ENCODE results near the gene DNAJB7. TPM values are rescaled to one million over a fixed set of nuclear protein-coding genes. Genes with fewer than 3 reads are reported as not detected.
A peak's percentile ranks its signal among the peaks of the same experiment; 100 is the strongest.

The DNAJB7 gene
- total and polyA plus RNA-seq, 2 of the 13 experiments (the other 11 are each of a cell fraction or from before 2014, with no cell fraction given), result not detected

DNA sequence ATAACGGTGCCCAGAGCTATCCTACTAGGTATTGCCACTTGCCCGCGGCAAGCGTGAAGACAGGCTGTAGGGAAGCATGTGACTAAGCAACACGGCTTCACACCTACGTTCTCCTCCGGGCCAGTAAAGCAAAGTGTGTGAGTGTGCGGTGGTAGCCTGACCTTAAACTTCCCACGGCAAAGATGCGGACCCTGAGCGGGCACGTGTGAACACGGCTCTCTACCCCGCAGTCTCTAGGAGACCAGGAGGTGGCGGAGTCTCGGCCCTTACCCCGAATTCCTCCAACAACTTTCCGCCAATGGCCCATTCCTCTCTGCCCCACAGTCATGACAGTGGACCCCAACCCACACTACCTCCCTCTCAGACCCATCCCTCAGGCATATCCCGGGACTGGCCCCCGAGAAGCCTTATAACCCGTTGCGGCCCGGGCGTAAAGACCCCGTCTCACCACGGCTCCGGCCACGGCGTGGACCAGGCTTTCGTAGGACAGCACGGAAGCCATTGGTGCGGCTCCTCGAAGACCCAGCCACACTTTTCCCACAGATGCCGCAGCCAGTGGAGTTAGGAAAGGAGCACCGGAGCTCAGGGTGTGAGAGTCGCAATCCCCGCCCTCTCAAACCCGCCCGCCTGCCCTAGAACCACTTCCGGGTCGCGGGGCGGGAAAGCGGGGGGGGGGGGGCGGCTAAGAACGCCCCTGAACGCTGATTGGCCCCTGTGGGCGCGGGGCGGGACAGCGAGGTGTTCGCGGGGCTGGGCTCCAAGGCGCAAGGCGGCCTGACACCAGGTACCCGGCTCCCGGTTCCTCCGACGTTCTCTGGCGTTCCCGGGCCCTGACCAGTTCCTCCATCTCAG is 42.9 kb downstream of the DNAJB7 start, which contains the start of gene SLC25A17 (continued):
- TF ChIP-seq ZNF549 (CRISPR knock-in tag; IDR thresholded peaks at IDR 0.05) (no peak), ZNF777 (CRISPR knock-in tag; IDR thresholded peaks at IDR 0.05) (no peak), ZNF841 (CRISPR knock-in tag; IDR thresholded peaks at IDR 0.05; ENCODE audit: borderline replicate concordance) (no peak), GABPA (IDR thresholded peaks at IDR 0.05; ENCODE audit: low read depth, low read length) (peak; percentile 75), GABPA (CRISPR knock-in tag; IDR thresholded peaks at IDR 0.05; ENCODE audit: low read depth) (peak; percentile 95), MBNL3 (CRISPR knock-in tag; conservative IDR thresholded peaks at IDR 0.05) (no peak), ZFP36L2 (CRISPR knock-in tag; IDR thresholded peaks at IDR 0.05) (no peak), RARA (CRISPR knock-in tag; IDR thresholded peaks at IDR 0.05) (0 out of 2 replicates have a peak, but pooled peaks have one; percentile 35), HIVEP1 (CRISPR knock-in tag; IDR thresholded peaks at IDR 0.05) (peak; percentile 68), ZNF468 (CRISPR knock-in tag; IDR thresholded peaks at IDR 0.05) (no peak), ZBTB20 (CRISPR knock-in tag; IDR thresholded peaks at IDR 0.05; ENCODE audit: borderline replicate concordance, low read depth) (peak; percentile 15; the same call in 1 of the 2 replicates), ZNF619 (CRISPR knock-in tag; IDR thresholded peaks at IDR 0.05) (0 out of 2 replicates have a peak, but pooled peaks have one; percentile 82), ZNF160 (CRISPR knock-in tag; IDR thresholded peaks at IDR 0.05) (peak; percentile 80), GATA4 (IDR thresholded peaks at IDR 0.05; ENCODE audit: borderline replicate concordance, low read depth) (no peak; the same call in 1 of the 2 replicates), ATRX (CRISPR knock-in tag; IDR thresholded peaks at IDR 0.05; ENCODE audit: borderline replicate concordance) (no peak), SP2 (CRISPR knock-in tag; IDR thresholded peaks at IDR 0.05) (peak; percentile 84), NR2F2 (IDR thresholded peaks at IDR 0.05; ENCODE audit: borderline replicate concordance, low read depth) (no peak), ZNF547 (CRISPR knock-in tag; IDR thresholded peaks at IDR 0.05) (peak; percentile 46)
- TF ChIP-seq, protein P1, sequence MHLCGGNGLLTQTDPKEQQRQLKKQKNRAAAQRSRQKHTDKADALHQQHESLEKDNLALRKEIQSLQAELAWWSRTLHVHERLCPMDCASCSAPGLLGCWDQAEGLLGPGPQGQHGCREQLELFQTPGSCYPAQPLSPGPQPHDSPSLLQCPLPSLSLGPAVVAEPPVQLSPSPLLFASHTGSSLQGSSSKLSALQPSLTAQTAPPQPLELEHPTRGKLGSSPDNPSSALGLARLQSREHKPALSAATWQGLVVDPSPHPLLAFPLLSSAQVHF (CRISPR knock-in tag; IDR thresholded peaks at IDR 0.05), result no peak
- TF ChIP-seq, protein P2, sequence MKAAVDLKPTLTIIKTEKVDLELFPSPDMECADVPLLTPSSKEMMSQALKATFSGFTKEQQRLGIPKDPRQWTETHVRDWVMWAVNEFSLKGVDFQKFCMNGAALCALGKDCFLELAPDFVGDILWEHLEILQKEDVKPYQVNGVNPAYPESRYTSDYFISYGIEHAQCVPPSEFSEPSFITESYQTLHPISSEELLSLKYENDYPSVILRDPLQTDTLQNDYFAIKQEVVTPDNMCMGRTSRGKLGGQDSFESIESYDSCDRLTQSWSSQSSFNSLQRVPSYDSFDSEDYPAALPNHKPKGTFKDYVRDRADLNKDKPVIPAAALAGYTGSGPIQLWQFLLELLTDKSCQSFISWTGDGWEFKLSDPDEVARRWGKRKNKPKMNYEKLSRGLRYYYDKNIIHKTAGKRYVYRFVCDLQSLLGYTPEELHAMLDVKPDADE (CRISPR knock-in tag; IDR thresholded peaks at IDR 0.05), result no peak
- TF ChIP-seq, protein P3, sequence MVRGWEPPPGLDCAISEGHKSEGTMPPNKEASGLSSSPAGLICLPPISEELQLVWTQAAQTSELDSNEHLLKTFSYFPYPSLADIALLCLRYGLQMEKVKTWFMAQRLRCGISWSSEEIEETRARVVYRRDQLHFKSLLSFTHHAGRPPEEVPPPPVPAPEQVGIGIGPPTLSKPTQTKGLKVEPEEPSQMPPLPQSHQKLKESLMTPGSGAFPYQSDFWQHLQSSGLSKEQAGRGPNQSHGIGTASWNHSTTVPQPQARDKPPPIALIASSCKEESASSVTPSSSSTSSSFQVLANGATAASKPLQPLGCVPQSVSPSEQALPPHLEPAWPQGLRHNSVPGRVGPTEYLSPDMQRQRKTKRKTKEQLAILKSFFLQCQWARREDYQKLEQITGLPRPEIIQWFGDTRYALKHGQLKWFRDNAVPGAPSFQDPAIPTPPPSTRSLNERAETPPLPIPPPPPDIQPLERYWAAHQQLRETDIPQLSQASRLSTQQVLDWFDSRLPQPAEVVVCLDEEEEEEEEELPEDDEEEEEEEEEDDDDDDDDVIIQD (CRISPR knock-in tag; IDR thresholded peaks at IDR 0.05; ENCODE audit: low read depth), result 0 out of 2 replicates have a peak, but pooled peaks have one; percentile 4
- TF ChIP-seq, protein P4, sequence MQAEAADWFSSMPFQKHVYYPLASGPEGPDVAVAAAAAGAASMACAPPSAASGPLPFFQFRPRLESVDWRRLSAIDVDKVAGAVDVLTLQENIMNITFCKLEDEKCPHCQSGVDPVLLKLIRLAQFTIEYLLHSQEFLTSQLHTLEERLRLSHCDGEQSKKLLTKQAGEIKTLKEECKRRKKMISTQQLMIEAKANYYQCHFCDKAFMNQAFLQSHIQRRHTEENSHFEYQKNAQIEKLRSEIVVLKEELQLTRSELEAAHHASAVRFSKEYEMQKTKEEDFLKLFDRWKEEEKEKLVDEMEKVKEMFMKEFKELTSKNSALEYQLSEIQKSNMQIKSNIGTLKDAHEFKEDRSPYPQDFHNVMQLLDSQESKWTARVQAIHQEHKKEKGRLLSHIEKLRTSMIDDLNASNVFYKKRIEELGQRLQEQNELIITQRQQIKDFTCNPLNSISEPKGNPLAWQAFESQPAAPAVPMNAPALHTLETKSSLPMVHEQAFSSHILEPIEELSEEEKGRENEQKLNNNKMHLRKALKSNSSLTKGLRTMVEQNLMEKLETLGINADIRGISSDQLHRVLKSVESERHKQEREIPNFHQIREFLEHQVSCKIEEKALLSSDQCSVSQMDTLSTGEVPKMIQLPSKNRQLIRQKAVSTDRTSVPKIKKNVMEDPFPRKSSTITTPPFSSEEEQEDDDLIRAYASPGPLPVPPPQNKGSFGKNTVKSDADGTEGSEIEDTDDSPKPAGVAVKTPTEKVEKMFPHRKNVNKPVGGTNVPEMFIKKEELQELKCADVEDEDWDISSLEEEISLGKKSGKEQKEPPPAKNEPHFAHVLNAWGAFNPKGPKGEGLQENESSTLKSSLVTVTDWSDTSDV (CRISPR knock-in tag; IDR thresholded peaks at IDR 0.05), result peak; percentile 82; the same call in 1 of the 2 replicates
- TF ChIP-seq, protein P5, sequence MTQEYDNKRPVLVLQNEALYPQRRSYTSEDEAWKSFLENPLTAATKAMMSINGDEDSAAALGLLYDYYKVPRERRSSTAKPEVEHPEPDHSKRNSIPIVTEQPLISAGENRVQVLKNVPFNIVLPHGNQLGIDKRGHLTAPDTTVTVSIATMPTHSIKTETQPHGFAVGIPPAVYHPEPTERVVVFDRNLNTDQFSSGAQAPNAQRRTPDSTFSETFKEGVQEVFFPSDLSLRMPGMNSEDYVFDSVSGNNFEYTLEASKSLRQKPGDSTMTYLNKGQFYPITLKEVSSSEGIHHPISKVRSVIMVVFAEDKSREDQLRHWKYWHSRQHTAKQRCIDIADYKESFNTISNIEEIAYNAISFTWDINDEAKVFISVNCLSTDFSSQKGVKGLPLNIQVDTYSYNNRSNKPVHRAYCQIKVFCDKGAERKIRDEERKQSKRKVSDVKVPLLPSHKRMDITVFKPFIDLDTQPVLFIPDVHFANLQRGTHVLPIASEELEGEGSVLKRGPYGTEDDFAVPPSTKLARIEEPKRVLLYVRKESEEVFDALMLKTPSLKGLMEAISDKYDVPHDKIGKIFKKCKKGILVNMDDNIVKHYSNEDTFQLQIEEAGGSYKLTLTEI (CRISPR knock-in tag; conservative IDR thresholded peaks at IDR 0.05), result no peak

Measured in HepG2 (cell line).